Measurements from ENCODE around the gene SOX12. TPM values are rescaled to one million over a fixed set of nuclear protein-coding genes. Genes with fewer than 3 reads are reported as not detected.

SOX12 gene
- total and polyA plus RNA-seq, 3 donors from 2014 or later: 13.4 to 23.8 (median 19.2) TPM

DNA sequence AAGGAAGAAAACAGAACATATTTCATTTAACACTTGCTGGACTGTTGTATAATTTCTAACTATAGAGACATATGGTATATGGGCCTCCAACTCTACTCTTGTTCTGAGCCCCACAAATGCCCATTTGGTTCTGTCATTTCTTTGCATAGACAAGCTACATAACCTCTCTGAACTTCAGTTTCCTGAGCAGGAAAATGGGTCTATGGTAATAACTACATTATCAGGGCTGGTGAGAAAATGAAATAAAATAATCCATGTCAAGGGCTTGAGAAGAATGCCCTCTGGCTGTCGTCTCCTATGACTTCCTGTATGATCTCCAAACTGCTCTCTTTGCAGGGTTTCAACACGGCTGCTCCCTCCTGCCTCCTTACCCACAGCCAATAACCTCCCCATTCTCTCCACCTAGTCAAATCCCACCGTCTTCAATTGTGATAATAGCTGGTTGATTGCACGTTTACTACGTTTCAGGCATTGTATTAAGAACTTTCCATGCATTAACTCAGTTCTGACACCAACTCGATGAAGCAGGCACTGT lies 16.0 kb upstream of the SOX12 start:
- peaks cover 4% of the 10 kb centered on the region for H3K4me1 ChIP-seq
- H3K27me3 ChIP-seq: no peaks in the 10 kb centered on the region
- TF ChIP-seq, protein P1, sequence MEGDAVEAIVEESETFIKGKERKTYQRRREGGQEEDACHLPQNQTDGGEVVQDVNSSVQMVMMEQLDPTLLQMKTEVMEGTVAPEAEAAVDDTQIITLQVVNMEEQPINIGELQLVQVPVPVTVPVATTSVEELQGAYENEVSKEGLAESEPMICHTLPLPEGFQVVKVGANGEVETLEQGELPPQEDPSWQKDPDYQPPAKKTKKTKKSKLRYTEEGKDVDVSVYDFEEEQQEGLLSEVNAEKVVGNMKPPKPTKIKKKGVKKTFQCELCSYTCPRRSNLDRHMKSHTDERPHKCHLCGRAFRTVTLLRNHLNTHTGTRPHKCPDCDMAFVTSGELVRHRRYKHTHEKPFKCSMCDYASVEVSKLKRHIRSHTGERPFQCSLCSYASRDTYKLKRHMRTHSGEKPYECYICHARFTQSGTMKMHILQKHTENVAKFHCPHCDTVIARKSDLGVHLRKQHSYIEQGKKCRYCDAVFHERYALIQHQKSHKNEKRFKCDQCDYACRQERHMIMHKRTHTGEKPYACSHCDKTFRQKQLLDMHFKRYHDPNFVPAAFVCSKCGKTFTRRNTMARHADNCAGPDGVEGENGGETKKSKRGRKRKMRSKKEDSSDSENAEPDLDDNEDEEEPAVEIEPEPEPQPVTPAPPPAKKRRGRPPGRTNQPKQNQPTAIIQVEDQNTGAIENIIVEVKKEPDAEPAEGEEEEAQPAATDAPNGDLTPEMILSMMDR (IDR thresholded peaks at IDR 0.05): no peak
- no peak for TF ChIP-seq POLR2A (IDR thresholded peaks at IDR 0.05)
- peak overlapping the region; percentile 53 to 68 for H3K4me3 ChIP-seq
- peak overlapping the region; percentile 60 to 89 for H3K27ac ChIP-seq
- intact Hi-C loops (cut with DNase I; ENCODE audit: low total_unique reads): no loop called here
- WGBS, 2 donors: 1 to 3% methylated on average over 6 of the region's 6 CpGs
- no peaks in the 10 kb centered on the region for H3K9me3 ChIP-seq
- no peaks in the 10 kb centered on the region for H3K36me3 ChIP-seq (ENCODE audit: low read depth, missing control alignments)
- DNase-seq: no peak

DNA sequence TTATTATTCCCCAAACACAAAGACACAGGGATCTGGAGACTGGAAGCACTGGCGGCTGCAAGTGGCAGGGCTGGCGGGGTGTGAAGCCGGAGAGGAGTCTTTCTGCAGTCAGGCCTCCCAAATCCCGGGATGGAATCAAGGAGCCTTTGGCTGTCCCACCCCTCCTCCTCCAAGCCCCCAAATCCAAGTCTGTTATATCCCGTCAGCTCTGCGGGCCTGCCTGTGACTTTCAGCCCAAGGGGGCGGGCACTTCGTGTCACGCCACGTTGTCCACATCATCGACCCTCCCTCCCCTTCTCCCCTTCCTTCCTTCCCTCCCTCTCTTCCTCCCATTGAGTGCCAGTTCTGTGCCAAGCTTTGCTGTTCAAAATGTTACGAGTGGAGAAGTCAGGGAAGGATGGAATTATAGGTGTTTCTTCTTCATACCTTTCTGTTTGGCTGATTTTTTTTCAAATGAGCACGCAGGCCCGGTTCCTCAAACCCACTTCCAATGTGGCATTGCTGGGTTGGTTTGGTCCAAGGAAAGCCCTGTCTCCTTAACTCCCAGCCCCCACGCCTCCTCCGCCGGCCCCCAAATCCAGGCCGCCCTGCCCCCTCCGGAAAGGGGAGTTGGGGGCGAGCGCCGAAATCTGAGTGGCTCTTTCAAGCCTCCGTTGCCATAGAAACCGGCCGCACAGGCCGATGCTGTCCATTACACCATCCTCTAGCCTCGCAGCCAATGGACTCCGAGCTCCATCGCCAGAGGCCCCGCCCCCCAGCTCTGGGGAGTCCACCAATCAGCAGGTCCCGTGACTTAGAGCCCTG lies 15.3 kb upstream of the SOX12 start:
- Histone ChIP-seq H3K4me1 (peaks cover 4% of the 10 kb centered on the region), H3K27ac (peak overlapping the region; percentile 60 to 89), H3K4me3 (peak overlapping the region; percentile 53 to 68), H3K9me3 (no peaks in the 10 kb centered on the region), H3K36me3 (ENCODE audit: low read depth, missing control alignments) (no peaks in the 10 kb centered on the region), H3K27me3 (no peaks in the 10 kb centered on the region)
- whole genome bisulfite sequencing, 2 donors: 1 to 2% methylated on average over 31 of the region's 31 CpGs
- peak; percentile 100 for DNase-seq
- intact Hi-C loops (cut with DNase I; ENCODE audit: low total_unique reads): no loop called here
- no peak for TF ChIP-seq POLR2A (IDR thresholded peaks at IDR 0.05)
- TF ChIP-seq, protein P1 (IDR thresholded peaks at IDR 0.05): peak in 1 of 3 experiments; percentile 9

DNA sequence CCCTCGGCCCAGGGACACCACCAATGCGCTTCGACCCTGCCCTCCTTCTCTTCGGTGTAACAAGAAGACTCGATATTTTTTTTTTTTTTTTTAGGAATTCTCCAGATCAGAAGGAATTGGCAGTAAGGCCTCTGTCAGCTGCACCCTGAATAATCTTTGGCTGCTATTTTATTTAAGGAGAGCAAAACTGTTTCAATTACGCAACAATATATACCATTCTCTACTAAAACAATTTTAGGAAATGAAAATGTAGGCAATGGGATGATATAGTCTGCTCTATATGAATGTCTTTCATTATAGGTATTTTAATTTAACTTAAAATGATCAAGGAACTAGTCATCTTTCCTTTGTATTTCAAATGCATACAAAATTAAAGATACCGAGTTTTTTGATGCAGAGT lies 14.7 kb upstream of the SOX12 start:
- no peak for TF ChIP-seq POLR2A (IDR thresholded peaks at IDR 0.05)
- TF ChIP-seq, protein P1 (IDR thresholded peaks at IDR 0.05): no peak
- Histone ChIP-seq H3K4me3 (peak overlapping the region; percentile 53 to 68), H3K4me1 (peaks cover 4% of the 10 kb centered on the region), H3K9me3 (no peaks in the 10 kb centered on the region), H3K27me3 (no peaks in the 10 kb centered on the region), H3K27ac (peak overlapping the region; percentile 21 to 60), H3K36me3 (ENCODE audit: low read depth, missing control alignments) (no peaks in the 10 kb centered on the region)
- intact Hi-C loops (cut with DNase I; ENCODE audit: low total_unique reads): no loop called here
- WGBS, 2 donors: 3% methylated on average over 7 of the region's 7 CpGs
- DNase-seq: no peak

DNA sequence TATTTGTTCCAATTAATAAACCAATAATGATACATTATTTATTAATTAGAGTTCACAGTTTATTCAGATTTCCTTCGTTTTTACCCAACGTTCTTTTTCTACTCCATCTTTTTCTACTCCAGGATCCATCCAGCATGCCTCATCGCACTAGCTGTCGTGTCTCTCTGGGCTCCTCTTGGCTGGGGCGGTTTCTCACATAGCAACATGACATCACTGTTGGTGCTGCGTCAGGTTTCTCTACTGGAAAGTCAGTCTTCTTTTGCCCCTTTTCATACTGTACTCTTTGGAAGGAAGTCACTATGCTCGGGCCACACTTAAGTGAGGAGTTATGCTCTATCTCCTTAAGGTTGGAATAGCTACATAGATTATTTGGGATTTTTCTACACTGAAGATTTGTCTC lies 13.7 kb upstream of the SOX12 start:
- no peak overlapping the region for H3K27ac ChIP-seq

More for the DNA sequence above, 13.7 kb upstream of the SOX12 start:
- no peaks in the 10 kb centered on the region for H3K27me3 ChIP-seq
- DNase-seq: no peak
- no peaks in the 10 kb centered on the region for H3K36me3 ChIP-seq (ENCODE audit: low read depth, missing control alignments)
- intact Hi-C loops (cut with DNase I; ENCODE audit: low total_unique reads): no loop called here
- 75 to 78% methylated on average over 7 of the region's 7 CpGs for WGBS, 2 donors
- no peak overlapping the region for H3K4me3 ChIP-seq
- no peak for TF ChIP-seq POLR2A (IDR thresholded peaks at IDR 0.05)
- TF ChIP-seq, protein P1 (IDR thresholded peaks at IDR 0.05): no peak
- no peaks in the 10 kb centered on the region for H3K9me3 ChIP-seq
- H3K4me1 ChIP-seq: peaks cover 4% of the 10 kb centered on the region

Data from testis (tissue), 3 donors.